Sigmoid colon (tissue), 3 donors: ENCODE results near the gene SPOCK1.

Experiments used
- CTCF ChIP-seq, 4 experiments: fragments of 450-650 bp in 3 of 4; fragments of 200-600 bp in 1 of 4; IDR thresholded peaks; one replicate each; pipeline ENCODE4 v1.5.1; 2016 to 2019; ENCODE audit warnings: antibody characterized with exemption in 4 of 4, mild to moderate bottlenecking in 3 of 4, moderate library complexity in 2 of 4
- POLR2A ChIP-seq, 2 donors: fragments of 450-650 bp; IDR thresholded peaks; one replicate each; pipeline ENCODE4 v1.6.1; 2016; ENCODE audit warnings: antibody characterized with exemption in 2 of 2, mild to moderate bottlenecking in 2 of 2, moderate library complexity in 2 of 2

- TF ChIP-seq CTCF (IDR thresholded peaks at IDR 0.05) = no peak
- no peak for TF ChIP-seq POLR2A (IDR thresholded peaks at IDR 0.05)
Measured at GRCh38 chr5:137502632-137503031, 3.5 kb upstream of the SPOCK1 start.
